GM19452 (cell line): ENCODE results near the gene MAEA.

Source experiments
- ATAC-seq: cut with Tn5 transposase; IDR thresholded peaks from one replicate; pipeline ENCODE4 v1.9.1; 2021; ENCODE audit not compliant: unreplicated experiment

The MAEA gene

DNA sequence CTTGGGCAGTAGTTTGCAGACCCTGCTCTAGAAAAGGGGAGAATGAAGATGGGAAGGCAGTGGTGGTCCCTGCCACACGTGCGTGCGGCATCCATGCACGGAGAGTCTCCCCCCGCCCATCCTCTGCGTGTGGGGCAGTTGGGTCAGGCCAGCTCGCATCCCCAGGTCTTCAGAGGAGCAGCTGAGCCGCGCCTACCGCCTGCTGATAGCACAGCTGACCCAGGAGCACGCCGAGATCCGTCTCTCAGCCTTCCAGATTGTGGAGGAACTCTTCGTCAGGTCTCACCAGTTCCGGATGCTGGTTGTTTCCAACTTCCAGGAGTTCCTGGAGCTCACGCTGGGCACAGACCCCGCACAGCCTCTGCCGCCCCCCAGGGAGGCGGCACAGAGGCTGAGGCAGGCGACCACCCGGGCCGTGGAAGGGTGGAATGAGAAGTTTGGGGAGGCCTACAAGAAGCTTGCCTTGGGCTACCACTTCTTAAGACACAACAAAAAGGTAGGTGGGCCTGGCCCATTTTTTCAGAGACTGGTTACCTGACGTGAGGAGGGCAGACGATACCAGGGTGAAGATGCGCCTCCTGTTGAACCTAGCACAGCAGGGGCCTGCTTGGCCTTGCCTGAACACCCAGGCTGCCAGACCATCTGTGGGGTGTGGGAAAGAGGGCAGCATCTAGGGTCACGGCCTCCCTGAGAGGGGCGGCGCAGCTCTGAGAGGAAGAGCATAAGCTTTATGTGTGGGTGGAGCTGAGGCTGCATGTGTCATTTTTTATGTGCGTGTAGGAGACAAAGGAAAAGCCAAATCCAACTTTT is 59.9 kb downstream of the MAEA start:
- no peak for ATAC-seq

DNA sequence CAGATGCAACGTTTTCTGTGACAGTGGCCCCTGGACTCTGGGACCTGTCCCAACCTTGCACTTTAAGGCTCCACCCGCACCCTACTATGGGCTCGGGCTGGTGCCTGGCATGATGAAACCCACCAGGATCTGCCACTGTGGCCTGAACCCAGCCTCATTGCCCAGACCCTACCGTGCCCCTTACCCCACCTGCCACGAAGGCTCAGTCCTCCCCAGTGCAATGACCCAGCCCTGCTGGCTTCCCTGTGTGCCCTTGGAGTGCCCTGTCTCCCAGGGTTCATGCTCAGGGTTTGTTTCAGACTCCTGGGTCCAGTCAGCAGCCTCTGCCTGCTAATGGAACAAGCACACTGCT is 60.5 kb downstream of the MAEA start:
- ATAC-seq = no peak

- ATAC-seq = no peak
Measured at GRCh38 chr4:1351854-1352566, 62.3 kb downstream of the MAEA start.

- no peak for ATAC-seq
Measured at GRCh38 chr4:1352567-1352900, 62.8 kb downstream of the MAEA start.

DNA sequence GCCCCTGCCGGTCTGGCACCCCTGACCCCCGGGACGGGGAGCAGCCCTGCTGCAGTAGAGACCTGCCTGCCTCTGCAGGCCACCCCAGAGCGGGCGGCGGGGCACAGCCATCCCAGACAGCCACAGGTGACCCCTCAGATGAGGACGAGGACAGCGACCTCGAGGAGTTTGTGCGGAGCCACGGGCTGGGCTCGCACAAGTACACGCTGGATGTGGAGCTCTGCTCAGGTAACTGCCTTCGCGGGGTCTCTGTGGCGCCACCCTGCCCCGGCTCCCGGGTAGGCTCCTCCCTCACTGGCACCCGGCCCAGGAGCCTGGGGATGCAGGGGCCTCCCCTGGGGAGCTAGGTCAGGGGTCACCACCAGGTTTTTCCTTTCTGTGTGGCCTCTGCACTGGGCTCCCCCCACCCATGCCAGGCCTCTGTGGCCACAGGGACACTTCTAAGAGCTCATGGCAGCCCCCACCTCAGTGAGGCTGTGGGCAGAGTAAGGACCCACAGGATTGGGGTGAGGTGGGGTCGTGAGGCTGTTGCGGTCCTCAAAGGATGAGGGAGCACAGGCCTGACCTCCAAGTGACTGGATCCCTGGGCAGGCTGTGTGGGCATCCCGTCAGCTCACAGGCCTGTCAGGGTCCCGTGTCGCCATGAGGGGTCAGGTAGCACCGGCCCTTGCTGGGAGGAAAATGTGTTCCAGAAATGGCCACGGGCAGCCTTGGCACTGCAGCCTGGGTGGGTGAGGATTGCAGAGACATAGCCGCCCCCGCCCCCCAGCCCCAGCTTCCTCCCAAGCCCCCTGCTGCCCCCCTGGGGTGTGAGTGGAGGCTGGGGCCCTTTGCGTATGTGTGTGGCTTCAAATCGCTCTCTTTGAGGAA is 63.7 kb downstream of the MAEA start:
- no peak for ATAC-seq

DNA sequence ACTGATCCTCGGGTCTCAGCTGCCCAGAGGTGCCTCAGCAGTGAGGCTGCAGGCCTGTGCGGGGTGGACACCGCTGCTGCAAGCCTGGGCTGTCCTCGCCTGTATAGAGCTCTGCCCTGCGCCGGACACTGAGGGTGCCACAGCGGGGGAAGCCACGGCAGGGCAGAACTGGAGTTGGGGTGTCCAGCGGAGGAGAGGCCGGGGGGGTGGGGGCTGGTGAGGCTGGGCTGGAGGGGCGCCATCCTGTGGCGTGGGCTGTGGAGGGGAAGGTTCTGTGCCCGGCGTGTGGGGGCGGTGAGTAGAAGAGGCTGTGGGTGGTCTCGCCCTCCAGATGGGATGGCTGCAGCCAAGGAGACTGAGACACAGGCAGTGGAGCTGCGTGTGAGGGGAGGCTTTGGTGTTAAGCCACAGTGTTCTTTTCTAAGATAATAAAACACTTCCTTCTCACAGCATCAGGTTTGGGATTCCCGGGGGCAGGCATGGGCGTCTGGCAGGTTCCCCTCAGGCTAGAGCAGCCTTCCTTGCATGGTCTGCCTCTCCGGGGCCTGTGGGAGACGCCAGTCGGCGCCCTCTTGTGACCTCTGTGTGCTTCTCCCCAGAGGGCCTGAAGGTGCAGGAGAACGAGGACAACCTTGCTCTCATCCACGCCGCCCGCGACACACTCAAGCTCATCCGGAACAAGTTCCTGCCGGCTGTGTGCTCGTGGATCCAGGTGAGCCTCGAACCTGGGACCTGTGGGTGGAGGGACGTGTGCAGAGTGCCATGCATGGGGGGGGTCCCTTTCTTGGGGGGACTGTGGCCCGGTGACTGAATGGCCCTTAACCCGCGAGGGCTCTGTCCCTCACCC is 64.7 kb downstream of the MAEA start:
- ATAC-seq = no peak

- no peak for ATAC-seq
Measured at GRCh38 chr4:1354983-1355275, 65.2 kb downstream of the MAEA start.

DNA sequence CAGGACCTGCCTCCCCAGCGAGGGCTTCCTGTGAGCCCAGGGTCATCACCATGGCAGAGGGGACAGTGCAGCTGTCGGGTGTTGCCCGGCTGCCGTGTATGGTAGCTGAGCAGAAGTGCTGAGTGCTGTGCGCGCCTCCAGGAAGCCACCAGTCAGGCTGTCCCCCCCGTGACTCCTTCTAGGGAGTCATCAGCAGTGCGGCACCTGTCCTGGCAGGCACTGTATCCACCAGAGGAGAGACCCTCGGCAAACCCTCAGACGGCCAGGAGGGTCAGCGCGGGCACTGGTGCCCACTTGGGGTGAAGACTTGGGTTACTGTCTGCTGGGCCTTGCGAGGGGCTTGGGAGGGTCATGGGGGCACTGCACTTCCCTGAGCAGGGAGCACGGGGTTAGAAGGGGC is 65.7 kb downstream of the MAEA start:
- no peak for ATAC-seq

GRCh38 chr4:1356181-1356998 is 66.7 kb downstream of the MAEA start:
- ATAC-seq = no peak

GRCh38 chr4:1357356-1358248 is 67.9 kb downstream of the MAEA start:
- ATAC-seq = no peak

DNA sequence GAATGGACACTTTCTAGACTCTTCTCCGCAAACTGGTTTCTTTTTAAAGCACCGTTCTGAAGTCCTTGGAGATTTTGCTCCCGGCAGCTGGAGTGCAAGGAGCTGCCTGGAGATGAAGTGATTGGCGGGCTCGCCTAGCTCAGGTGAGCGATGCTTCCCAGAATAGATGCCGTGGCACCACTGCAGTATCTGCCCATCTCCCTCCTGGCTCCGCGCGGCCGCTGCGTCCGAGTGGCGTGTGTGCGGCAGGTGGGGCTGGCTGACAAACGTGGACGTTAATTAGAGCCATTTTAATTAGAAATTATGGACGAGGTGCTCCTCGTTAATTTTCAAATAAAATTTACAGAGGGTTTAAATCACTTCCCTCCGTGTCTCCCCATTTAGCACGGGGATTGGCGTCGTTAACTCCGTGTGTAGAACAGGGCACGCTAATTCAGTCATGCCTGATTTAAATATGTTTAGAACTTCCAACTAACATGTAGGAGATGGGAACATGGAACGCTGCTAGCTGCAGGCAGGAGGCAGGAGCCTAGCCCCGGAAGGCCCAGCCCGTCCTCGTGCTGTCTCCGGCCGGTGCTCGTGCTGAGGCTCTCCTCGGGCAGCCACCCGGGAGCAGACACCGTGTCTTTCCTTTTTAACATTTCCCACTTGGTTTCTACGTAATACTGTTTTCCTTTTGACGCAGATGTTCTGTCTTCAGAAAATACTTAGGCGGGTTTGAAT is 68.9 kb downstream of the MAEA start:
- ATAC-seq = no peak

DNA sequence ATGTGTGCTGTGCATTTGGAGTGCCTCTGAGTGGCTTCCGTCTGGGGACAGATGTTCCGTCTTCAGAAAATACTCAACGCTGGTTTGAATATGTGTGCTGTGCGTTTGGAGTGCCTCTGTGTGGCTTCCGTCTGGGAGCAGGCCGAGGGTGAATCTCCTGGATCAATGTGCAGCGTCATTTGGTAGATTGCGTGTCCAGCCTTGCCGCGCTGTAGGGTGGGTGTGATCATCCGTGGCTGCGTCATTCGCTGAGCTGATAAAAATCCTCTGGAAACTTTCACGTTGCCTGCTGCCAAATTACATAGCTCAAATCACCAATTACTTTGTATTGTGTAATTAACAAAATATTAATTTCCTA is 69.4 kb downstream of the MAEA start:
- no peak for ATAC-seq

DNA sequence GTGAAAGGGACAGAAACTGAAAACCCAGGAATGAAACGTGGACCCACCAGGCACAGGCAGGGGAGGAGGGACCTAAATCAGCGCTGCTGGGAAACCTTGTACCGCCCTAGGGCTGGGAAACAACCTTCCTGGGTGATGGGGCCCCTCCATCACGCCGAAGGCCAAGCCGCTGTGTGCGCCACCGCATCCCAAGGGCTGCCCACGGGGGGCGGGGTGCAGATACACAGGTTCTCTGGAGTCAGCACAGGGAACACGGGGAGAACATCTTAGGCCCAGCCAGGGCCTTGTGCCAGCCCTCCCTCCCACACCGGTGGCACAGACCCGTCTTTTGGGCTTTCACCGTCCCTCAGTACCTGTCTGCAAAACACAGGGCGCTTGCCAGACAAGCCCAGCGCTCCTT is 70.3 kb downstream of the MAEA start:
- ATAC-seq = no peak

DNA sequence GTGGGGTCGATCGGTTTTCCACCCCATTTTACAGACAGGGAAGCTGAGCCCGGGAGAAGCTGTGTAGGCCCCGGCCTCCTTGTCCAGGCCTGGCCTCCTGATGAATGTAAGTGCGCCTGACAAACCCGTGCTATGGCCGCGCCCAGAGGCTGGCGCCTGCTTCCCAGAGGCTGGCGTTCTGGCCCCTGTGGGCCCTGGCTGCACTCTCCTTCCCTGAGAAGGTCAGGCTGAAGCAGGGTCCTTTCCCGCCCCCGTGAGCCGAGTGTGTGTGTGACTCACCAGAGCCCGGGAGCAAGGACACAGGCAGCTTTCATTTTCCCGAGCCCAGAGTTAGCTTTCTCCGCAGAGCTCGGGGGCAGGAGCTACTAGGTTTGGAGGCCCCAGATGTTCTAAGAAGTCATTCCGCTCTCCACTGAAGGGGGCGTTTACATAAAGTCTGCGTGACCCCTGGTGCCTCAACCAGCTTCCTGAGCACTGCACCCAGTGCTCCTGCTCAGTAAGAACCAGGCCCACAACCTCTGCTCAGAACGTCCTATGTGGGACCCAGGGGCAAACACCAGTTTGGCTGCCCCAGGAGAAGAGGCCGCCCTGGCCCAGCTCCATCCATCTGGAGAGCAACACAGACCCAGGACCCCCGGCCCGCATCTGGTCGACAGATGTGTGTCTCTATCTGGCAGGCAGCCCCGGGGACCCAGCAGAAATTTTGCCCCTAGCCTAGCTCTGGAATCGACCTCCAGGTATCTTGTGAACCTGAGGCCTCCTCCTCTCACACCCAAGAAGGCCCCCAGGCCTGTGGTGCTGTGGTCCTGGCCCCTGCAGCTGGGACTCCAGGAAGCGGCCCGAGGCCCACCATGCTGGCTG is 71.0 kb downstream of the MAEA start:
- ATAC-seq = no peak

- no peak for ATAC-seq
Measured at GRCh38 chr4:1361431-1361830, 71.7 kb downstream of the MAEA start.

GRCh38 chr4:1362046-1362445 is 72.4 kb downstream of the MAEA start:
- ATAC-seq = no peak

GRCh38 chr4:1362521-1362920 is 72.8 kb downstream of the MAEA start:
- no peak for ATAC-seq

- ATAC-seq = no peak
Measured at GRCh38 chr4:1363513-1363912, 73.8 kb downstream of the MAEA start.
